Ovary (tissue), 3 donors: Measurements from ENCODE around the gene INHBC.

Experiments
- EP300 ChIP-seq: sonication (generic); formaldehyde crosslinking; IDR thresholded peaks from one replicate; pipeline ENCODE4 v1.6.1; 2017; ENCODE audit warnings: antibody characterized with exemption
- TF ChIP-seq, protein P1 (sequence below), 3 donors: fragments of 450-650 bp in 2 of 3; fragments of 200-600 bp in 1 of 3; IDR thresholded peaks; one replicate each; pipeline versions ENCODE4 v1.5.1 to v1.8.0; 2016 to 2022; ENCODE audit warnings: antibody characterized with exemption in 3 of 3, mild to moderate bottlenecking in 1 of 3
- donor health status: DM: no; HTN: no; CAD: no.

DNA sequence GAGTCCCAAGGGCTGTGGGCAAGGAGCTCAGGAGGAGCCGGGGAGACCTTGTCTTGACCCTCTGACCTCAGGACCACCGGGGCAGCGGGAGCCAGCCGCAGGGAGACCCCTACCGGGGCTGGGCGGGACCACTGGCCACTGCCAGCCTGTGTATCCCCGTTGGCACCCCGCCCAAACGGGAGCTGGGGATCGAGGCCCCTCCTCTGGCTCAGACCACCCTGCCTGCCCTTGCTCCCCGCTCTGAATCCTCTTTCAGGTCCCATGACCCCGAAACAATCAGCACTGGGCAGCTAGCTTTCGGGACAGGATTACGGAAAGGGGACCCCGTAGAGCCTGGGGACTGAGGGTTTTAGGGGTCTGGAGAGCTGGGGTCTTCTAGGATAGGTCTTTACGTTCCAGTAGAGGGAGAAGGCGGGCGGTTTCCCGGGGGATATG is 26.3 kb downstream of the INHBC start:
- TF ChIP-seq, protein P1, sequence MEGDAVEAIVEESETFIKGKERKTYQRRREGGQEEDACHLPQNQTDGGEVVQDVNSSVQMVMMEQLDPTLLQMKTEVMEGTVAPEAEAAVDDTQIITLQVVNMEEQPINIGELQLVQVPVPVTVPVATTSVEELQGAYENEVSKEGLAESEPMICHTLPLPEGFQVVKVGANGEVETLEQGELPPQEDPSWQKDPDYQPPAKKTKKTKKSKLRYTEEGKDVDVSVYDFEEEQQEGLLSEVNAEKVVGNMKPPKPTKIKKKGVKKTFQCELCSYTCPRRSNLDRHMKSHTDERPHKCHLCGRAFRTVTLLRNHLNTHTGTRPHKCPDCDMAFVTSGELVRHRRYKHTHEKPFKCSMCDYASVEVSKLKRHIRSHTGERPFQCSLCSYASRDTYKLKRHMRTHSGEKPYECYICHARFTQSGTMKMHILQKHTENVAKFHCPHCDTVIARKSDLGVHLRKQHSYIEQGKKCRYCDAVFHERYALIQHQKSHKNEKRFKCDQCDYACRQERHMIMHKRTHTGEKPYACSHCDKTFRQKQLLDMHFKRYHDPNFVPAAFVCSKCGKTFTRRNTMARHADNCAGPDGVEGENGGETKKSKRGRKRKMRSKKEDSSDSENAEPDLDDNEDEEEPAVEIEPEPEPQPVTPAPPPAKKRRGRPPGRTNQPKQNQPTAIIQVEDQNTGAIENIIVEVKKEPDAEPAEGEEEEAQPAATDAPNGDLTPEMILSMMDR (IDR thresholded peaks at IDR 0.05) = no peak
- no peak for TF ChIP-seq EP300
